GM23338 (cell line): Measurements from ENCODE around the gene ZNF282.

Source experiments
- CREB1 ChIP-seq: fragments of 250-450 bp; sonication (Bioruptor Pico); IDR thresholded peaks from 2 replicates; pipeline ENCODE4 v1.5.0; 2020; ENCODE audit warnings: low read depth, mild to moderate bottlenecking, moderate library complexity
- CTCF ChIP-seq, 2 experiments: fragments of 200-600 bp in 1 of 2; sonication (generic) in 1 of 2; conservative IDR thresholded peaks; 2 replicates each; pipeline versions ENCODE4 v1.5.1 to v1.6.1; 2016 to 2017; ENCODE audit warnings: antibody characterized with exemption in 2 of 2, low read depth in 2 of 2, mild to moderate bottlenecking in 2 of 2, moderate library complexity in 1 of 2
- ETS1 ChIP-seq: IDR thresholded peaks from 2 replicates; pipeline ENCODE4 v1.6.1; 2016; ENCODE audit warnings: antibody characterized with exemption
- EZH2 ChIP-seq: fragments of 200-600 bp; sonication (generic); IDR thresholded peaks from one replicate; pipeline ENCODE4 v1.8.0; 2017; ENCODE audit warnings: antibody characterized with exemption, mild to moderate bottlenecking, low read depth; ENCODE audit not compliant: unreplicated experiment
- EZH2phosphoT487 ChIP-seq: fragments of 200-600 bp; sonication (generic); IDR thresholded peaks from one replicate; pipeline ENCODE4 v1.8.1; 2018; ENCODE audit warnings: antibody characterized with exemption; ENCODE audit not compliant: unreplicated experiment
- JUNB ChIP-seq: IDR thresholded peaks from one replicate; pipeline ENCODE4 v1.6.1; 2016; ENCODE audit warnings: antibody characterized with exemption; ENCODE audit not compliant: unreplicated experiment
- POLR2AphosphoS5 ChIP-seq: IDR thresholded peaks from 2 replicates; pipeline ENCODE4 v1.6.1; 2016; ENCODE audit warnings: antibody characterized with exemption, low read depth
- ZNF331 ChIP-seq: fragments of 250-450 bp; sonication (Bioruptor Pico); IDR thresholded peaks from 2 replicates; pipeline ENCODE4 v1.5.0; 2020; ENCODE audit warnings: low read depth, mild to moderate bottlenecking, moderate library complexity

- TF ChIP-seq CTCF (conservative IDR thresholded peaks at IDR 0.05; ENCODE audit: low read depth in 2 of 2) (no peak), POLR2AphosphoS5 (no peak), EZH2phosphoT487 (no peak), ZNF331 (CRISPR knock-in tag) (no peak), JUNB (no peak), EZH2 (no peak), CREB1 (CRISPR knock-in tag) (no peak), ETS1 (no peak)
Measured at GRCh38 chr7:149245744-149246143, 50.4 kb downstream of the ZNF282 start.
